Astrocyte (in vitro differentiated cells and primary cell): ENCODE results near the gene GXYLT2. TPM values are rescaled to one million over a fixed set of nuclear protein-coding genes. Genes with fewer than 3 reads are reported as not detected.
A peak's percentile ranks its signal among the peaks of the same experiment; 100 is the strongest.

Source experiments
- DNase-seq: peaks from one replicate; pipeline ENCODE4 v3.0.0-alpha.2; 2010; ENCODE audit warnings: low read depth
- FAIRE-seq: peaks from 2 replicates; lab custom pipeline; 2011; peaks lifted over from hg19 to GRCh38; lab: Jason Lieb, UNC
- H2AFZ ChIP-seq: 2 replicates; pipeline ENCODE4 v1.6.0; 2012; ENCODE audit warnings: low read depth, low read length, inconsistent platforms
- H3K27ac ChIP-seq: 2 replicates; pipeline ENCODE4 v1.5.1; 2011; ENCODE audit warnings: low read depth, low read length, inconsistent platforms
- H3K27me3 ChIP-seq: 2 replicates; pipeline ENCODE4 v1.6.0; 2011; ENCODE audit warnings: low read length, inconsistent platforms; ENCODE audit not compliant: insufficient read depth
- H3K36me3 ChIP-seq: 2 replicates; pipeline ENCODE4 v1.5.1; 2011; ENCODE audit warnings: low read length, inconsistent platforms; ENCODE audit not compliant: insufficient read depth
- H3K4me1 ChIP-seq: 2 replicates; pipeline ENCODE4 v1.5.1; 2011; ENCODE audit warnings: low read length, inconsistent platforms; ENCODE audit not compliant: insufficient read depth
- H3K4me2 ChIP-seq: 2 replicates; pipeline ENCODE4 v1.6.0; 2012; ENCODE audit warnings: low read length, inconsistent platforms
- H3K4me3 ChIP-seq: 2 replicates; pipeline ENCODE4 v1.5.1; 2011; ENCODE audit warnings: low read depth, mild to moderate bottlenecking, low read length, inconsistent platforms; ENCODE audit not compliant: insufficient read depth
- H3K79me2 ChIP-seq: 2 replicates; pipeline ENCODE4 v1.6.0; 2012; ENCODE audit warnings: mild to moderate bottlenecking, low read length, inconsistent platforms; ENCODE audit not compliant: insufficient read depth
- H3K9ac ChIP-seq: 2 replicates; pipeline ENCODE4 v1.6.0; 2012; ENCODE audit warnings: mild to moderate bottlenecking, low read length, inconsistent platforms
- H3K9me3 ChIP-seq: 2 replicates; pipeline ENCODE4 v1.5.1; 2012; ENCODE audit warnings: low read depth, mild to moderate bottlenecking, low read length, inconsistent platforms; ENCODE audit not compliant: insufficient read depth
- H4K20me1 ChIP-seq: 2 replicates; pipeline ENCODE4 v1.6.0; 2012; ENCODE audit warnings: low read length, inconsistent platforms; ENCODE audit not compliant: insufficient read depth
- H3K27ac Mint-ChIP-seq: one replicate; pipeline ENCODE4 v1.8.0; 2021; ENCODE audit warnings: mild to moderate bottlenecking, mixed read lengths; ENCODE audit not compliant: unreplicated experiment
- H3K27me3 Mint-ChIP-seq: one replicate; pipeline ENCODE4 v1.8.0; 2021; ENCODE audit warnings: low read depth, mixed read lengths; ENCODE audit not compliant: unreplicated experiment
- H3K36me3 Mint-ChIP-seq: one replicate; pipeline ENCODE4 v1.8.0; 2021; ENCODE audit warnings: low read depth, mixed read lengths; ENCODE audit not compliant: unreplicated experiment
- H3K4me1 Mint-ChIP-seq: one replicate; pipeline ENCODE4 v1.8.0; 2021; ENCODE audit warnings: low read depth, mixed read lengths; ENCODE audit not compliant: unreplicated experiment
- H3K4me3 Mint-ChIP-seq: one replicate; pipeline ENCODE4 v1.8.0; 2021; ENCODE audit warnings: mild to moderate bottlenecking, moderate library complexity, mixed read lengths; ENCODE audit not compliant: unreplicated experiment
- H3K9me3 Mint-ChIP-seq: one replicate; pipeline ENCODE4 v1.8.0; 2021; ENCODE audit warnings: mild to moderate bottlenecking, mixed read lengths; ENCODE audit not compliant: unreplicated experiment
- EZH2 ChIP-seq: IDR thresholded peaks from 2 replicates; pipeline ENCODE4 v1.6.1; 2012; ENCODE audit warnings: mild to moderate bottlenecking, low read length, inconsistent platforms; ENCODE audit not compliant: insufficient read depth
- total RNA-seq: library from RNA; stranded (reverse); gene quantifications from 2 replicates; pipeline ENCODE4 v1.2.1, GENCODE V29; 2021
- TF ChIP-seq, protein P1 (sequence below): IDR thresholded peaks from 2 replicates; pipeline ENCODE4 v1.5.1; 2011; ENCODE audit warnings: low read depth, mild to moderate bottlenecking, inconsistent platforms, low read length, moderate library complexity; ENCODE audit not compliant: insufficient read depth

Gene GXYLT2
- total RNA-seq, 1 donor from 2014 or later = 62.6 TPM

DNA sequence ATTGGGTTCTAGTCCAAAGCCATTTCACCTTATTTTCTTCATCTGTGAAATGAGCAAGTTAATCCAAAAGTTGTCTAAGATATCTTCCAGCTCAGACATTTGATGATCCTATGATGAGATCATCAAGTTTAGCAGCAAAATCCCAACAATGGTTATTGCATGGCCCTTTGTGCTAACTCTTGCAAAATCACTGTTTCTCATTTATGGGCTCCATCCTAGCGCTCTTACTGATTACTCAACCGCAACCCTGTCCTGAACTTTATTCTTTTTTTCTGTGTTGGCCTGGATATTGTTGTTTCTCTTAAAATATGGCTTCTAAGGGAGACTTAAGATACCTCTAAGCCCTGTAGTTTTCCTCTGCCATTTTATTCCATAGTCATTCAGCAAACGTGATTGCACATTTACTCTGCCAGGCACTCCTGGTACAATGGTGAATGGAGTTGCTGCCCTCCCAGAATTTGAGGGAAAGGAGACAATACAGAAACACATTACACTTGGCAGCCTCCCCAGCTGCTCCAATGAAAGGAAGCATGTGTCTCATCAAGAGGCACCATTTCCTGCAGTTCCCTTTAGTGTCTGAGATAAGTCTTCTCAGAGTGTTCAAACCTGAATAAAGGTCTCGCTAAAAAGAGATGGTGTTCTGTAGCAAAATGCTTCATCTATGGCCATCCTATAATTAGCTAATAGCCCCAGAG is 4.4 kb downstream of the GXYLT2 start:
- H3K27me3 ChIP-seq = no peaks in the 10 kb centered on the region
- peak; percentile 93 for DNase-seq
- H3K9me3 ChIP-seq = no peaks in the 10 kb centered on the region
- H3K4me1 ChIP-seq = peaks cover 50% of the 10 kb centered on the region
- peaks cover 18% of the 10 kb centered on the region for H3K79me2 ChIP-seq
- no peaks in the 10 kb centered on the region for H3K36me3 ChIP-seq
- TF ChIP-seq, protein P1, sequence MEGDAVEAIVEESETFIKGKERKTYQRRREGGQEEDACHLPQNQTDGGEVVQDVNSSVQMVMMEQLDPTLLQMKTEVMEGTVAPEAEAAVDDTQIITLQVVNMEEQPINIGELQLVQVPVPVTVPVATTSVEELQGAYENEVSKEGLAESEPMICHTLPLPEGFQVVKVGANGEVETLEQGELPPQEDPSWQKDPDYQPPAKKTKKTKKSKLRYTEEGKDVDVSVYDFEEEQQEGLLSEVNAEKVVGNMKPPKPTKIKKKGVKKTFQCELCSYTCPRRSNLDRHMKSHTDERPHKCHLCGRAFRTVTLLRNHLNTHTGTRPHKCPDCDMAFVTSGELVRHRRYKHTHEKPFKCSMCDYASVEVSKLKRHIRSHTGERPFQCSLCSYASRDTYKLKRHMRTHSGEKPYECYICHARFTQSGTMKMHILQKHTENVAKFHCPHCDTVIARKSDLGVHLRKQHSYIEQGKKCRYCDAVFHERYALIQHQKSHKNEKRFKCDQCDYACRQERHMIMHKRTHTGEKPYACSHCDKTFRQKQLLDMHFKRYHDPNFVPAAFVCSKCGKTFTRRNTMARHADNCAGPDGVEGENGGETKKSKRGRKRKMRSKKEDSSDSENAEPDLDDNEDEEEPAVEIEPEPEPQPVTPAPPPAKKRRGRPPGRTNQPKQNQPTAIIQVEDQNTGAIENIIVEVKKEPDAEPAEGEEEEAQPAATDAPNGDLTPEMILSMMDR = no peak
- TF ChIP-seq EZH2 = no peak
- peak overlapping the region; percentile 96 for H3K27ac Mint-ChIP-seq
- H3K27ac ChIP-seq = peak overlapping the region; percentile 94
- peaks cover 6% of the 10 kb centered on the region for H3K36me3 Mint-ChIP-seq
- H4K20me1 ChIP-seq = peaks cover 3% of the 10 kb centered on the region
- H3K4me3 Mint-ChIP-seq = no peak overlapping the region
- peaks cover 37% of the 10 kb centered on the region for H3K4me1 Mint-ChIP-seq
- no peak overlapping the region for H3K4me3 ChIP-seq
- peak; percentile 86 for FAIRE-seq
- H3K4me2 ChIP-seq = peak overlapping the region; percentile 100
- H3K9ac ChIP-seq = peak overlapping the region; percentile 81
- no peaks in the 10 kb centered on the region for H3K9me3 Mint-ChIP-seq
- H2AFZ ChIP-seq = peak overlapping the region; percentile 3
- no peaks in the 10 kb centered on the region for H3K27me3 Mint-ChIP-seq

- H4K20me1 ChIP-seq = peaks cover 3% of the 10 kb centered on the region
- TF ChIP-seq, protein P1 = peak; percentile 33
- TF ChIP-seq EZH2 = no peak
- H3K9me3 Mint-ChIP-seq = no peaks in the 10 kb centered on the region
- no peak for FAIRE-seq
- no peak overlapping the region for H3K4me3 Mint-ChIP-seq
- H3K9me3 ChIP-seq = no peaks in the 10 kb centered on the region
- H3K27me3 ChIP-seq = no peaks in the 10 kb centered on the region
- H3K36me3 Mint-ChIP-seq = peaks cover 8% of the 10 kb centered on the region
- H3K4me1 ChIP-seq = peaks cover 45% of the 10 kb centered on the region
- DNase-seq = no peak
- no peaks in the 10 kb centered on the region for H3K27me3 Mint-ChIP-seq
- H2AFZ ChIP-seq = no peak overlapping the region
- H3K27ac ChIP-seq = peak overlapping the region; percentile 94
- H3K9ac ChIP-seq = no peak overlapping the region
- H3K4me3 ChIP-seq = no peak overlapping the region
- H3K4me2 ChIP-seq = peak overlapping the region; percentile 100
- peaks cover 40% of the 10 kb centered on the region for H3K4me1 Mint-ChIP-seq
- H3K79me2 ChIP-seq = peaks cover 14% of the 10 kb centered on the region
- H3K36me3 ChIP-seq = no peaks in the 10 kb centered on the region
- peak overlapping the region; percentile 96 for H3K27ac Mint-ChIP-seq
Measured at GRCh38 chr3:72892870-72893269, 5.0 kb downstream of the GXYLT2 start.

DNA sequence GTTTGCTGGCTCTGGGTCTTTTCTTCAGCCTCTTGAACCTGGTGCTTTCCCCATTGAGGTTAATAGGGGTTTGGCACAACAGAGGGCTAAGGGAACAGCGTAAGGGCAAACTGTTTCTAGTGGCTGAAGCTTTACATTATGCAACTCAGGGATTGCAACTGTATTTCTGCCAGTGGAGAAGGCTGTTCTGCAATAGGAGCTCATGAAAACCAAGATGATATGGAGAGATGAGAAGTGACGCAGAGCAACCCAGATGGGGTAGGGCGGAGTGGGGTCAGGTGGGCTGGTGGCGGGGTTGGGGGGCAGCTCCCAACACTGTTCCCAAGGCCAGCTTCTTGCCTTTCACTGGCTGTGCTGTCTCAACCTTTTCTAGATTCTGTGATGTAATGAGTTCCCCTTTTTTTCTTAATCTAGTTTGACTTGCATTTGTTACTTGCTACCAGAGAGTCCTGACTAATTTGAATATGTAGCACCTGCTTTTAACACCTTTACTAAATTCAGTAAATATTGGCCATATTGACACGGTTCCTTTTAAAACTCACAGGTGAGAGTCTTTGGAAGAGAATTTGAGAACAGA is 7.2 kb downstream of the GXYLT2 start:
- H3K36me3 Mint-ChIP-seq = peaks cover 16% of the 10 kb centered on the region
- Histone ChIP-seq H3K4me1 (peaks cover 29% of the 10 kb centered on the region), H4K20me1 (peaks cover 3% of the 10 kb centered on the region), H3K36me3 (no peaks in the 10 kb centered on the region), H3K79me2 (peaks cover 10% of the 10 kb centered on the region), H3K4me2 (no peak overlapping the region), H3K4me3 (no peak overlapping the region), H3K9ac (no peak overlapping the region), H3K27ac (no peak overlapping the region), H3K9me3 (no peaks in the 10 kb centered on the region), H3K27me3 (no peaks in the 10 kb centered on the region), H2AFZ (no peak overlapping the region)
- H3K27me3 Mint-ChIP-seq = no peaks in the 10 kb centered on the region
- no peak overlapping the region for H3K27ac Mint-ChIP-seq
- no peak for DNase-seq
- no peak overlapping the region for H3K4me3 Mint-ChIP-seq
- FAIRE-seq = no peak
- no peak for TF ChIP-seq EZH2
- no peaks in the 10 kb centered on the region for H3K9me3 Mint-ChIP-seq
- peaks cover 37% of the 10 kb centered on the region for H3K4me1 Mint-ChIP-seq
